Measurements from ENCODE around the gene TMX1. TPM values are rescaled to one million over a fixed set of nuclear protein-coding genes. Genes with fewer than 3 reads are reported as not detected.
A peak's percentile ranks its signal among the peaks of the same experiment; 100 is the strongest.

TMX1 gene
- total and polyA plus RNA-seq, 9 donors = 11.2 to 28.7 (median 18.8) TPM

DNA sequence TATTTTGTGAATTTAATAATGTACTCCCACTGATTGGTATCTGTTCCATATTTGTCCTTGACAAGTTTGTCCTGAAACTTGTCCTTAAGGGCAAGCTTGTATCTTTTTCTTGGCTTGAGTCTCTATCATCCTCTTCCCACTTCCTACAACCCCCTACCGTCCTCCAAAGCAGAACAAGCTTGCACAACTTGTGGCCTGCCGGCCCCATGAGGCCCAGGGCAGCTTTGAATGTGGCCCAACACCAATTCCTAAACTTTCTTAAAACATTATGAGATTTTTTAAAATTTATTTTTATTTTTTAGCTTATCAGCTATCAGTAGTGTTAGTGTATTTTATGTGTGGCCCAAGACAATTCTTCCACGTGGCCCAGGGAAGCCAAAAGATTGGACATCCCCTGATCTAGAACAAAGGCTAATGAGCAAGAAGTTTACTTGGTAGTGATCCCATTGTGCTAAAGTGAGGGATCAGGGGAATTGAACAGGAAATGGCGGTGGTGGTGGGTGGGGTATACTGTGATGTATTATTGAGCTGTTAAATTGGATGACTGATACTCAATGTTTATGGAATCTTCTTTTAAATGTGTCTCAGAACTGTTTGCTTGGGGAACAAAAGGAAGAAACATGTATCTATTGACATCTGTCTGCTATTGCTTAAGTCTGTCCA is 37.8 kb downstream of the TMX1 start:
- DNase-seq = no peak
- no peaks in the 10 kb centered on the region for H3K4me1 ChIP-seq (ENCODE audit: insufficient read depth)
- intact Hi-C loops (cut with DNase I) = no loop called here
- TF ChIP-seq, protein P1, sequence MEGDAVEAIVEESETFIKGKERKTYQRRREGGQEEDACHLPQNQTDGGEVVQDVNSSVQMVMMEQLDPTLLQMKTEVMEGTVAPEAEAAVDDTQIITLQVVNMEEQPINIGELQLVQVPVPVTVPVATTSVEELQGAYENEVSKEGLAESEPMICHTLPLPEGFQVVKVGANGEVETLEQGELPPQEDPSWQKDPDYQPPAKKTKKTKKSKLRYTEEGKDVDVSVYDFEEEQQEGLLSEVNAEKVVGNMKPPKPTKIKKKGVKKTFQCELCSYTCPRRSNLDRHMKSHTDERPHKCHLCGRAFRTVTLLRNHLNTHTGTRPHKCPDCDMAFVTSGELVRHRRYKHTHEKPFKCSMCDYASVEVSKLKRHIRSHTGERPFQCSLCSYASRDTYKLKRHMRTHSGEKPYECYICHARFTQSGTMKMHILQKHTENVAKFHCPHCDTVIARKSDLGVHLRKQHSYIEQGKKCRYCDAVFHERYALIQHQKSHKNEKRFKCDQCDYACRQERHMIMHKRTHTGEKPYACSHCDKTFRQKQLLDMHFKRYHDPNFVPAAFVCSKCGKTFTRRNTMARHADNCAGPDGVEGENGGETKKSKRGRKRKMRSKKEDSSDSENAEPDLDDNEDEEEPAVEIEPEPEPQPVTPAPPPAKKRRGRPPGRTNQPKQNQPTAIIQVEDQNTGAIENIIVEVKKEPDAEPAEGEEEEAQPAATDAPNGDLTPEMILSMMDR (IDR thresholded peaks at IDR 0.05) = no peak
- TF ChIP-seq EP300 (IDR thresholded peaks at IDR 0.05) (no peak), POLR2A (IDR thresholded peaks at IDR 0.05) (no peak)
- H3K36me3 ChIP-seq = no peaks in the 10 kb centered on the region
- WGBS, 3 donors = 77 to 84% (median 83%) methylated on average over 4 of the region's 4 CpGs
- no peaks in the 10 kb centered on the region for H3K9me3 ChIP-seq
- H3K27ac ChIP-seq = no peak overlapping the region
- no peak overlapping the region for H3K4me3 ChIP-seq
- H3K27me3 ChIP-seq = no peaks in the 10 kb centered on the region

DNA sequence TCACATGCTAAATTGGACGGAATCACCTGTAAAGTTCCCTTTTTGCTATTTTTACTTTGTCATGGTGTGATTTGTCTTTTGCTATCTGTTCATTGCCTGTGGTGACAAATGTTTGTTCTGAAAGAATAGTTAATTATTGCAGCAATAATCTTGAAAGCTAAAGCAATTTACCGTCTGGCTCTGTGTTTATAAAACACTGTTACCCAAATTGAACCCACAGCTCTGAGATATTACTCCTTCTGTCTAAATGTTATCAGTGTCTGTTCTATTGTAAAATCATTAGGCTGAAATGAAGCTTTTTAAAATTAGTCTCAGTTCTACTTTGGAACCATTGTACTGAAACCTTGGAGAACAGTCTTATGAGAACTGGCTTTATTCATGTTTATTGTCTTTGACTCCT is 42.5 kb downstream of the TMX1 start:
- WGBS, 3 donors = 52 to 61% (median 58%) methylated on average over 2 of the region's 2 CpGs
- no peaks in the 10 kb centered on the region for H3K36me3 ChIP-seq
- intact Hi-C loops (cut with DNase I) = loop anchor here (2.0 to 10.0 kb wide), 4 partner anchors 492 to 695 kb away; no protein-coding TSS in a partner anchor
- H3K27ac ChIP-seq = no peak overlapping the region
- no peaks in the 10 kb centered on the region for H3K27me3 ChIP-seq
- no peaks in the 10 kb centered on the region for H3K9me3 ChIP-seq
- no peak for DNase-seq
- no peak overlapping the region for H3K4me3 ChIP-seq
- TF ChIP-seq EP300 (IDR thresholded peaks at IDR 0.05) = no peak
- no peak for TF ChIP-seq POLR2A (IDR thresholded peaks at IDR 0.05)
- TF ChIP-seq, protein P1 (IDR thresholded peaks at IDR 0.05) = no peak
- no peaks in the 10 kb centered on the region for H3K4me1 ChIP-seq (ENCODE audit: insufficient read depth)

DNA sequence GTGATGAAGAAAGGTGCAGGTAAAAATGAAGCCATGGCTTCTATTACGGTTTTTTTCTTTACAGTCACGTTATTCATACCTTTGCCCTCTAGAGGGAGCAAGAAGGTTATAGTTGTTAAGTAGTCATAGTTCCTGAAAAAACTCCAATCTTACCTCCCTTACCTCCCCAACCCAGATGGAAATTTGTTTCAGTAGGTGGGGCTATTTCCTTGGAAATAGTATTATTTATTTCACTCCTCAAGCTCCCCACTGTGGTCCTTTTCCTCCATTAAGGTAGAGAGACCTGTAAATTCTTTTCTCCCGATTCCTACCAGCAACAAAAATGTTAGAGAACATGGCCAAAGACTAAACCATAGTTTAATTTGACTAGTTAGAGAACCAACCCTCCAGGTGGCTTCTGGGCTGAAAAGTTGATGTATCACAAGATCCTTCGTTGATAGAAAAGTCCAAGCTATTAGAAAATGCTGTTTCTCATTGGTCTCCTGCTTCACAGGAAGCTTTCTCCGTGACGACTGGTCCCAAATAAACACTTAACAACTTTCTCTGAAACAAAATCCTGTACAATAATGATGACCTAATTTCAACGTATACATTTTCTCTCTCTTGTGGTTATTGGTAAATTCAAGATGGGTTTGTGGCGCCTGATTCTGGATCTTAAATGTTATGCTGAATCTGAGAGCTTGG is 43.5 kb downstream of the TMX1 start:
- H3K27ac ChIP-seq = no peak overlapping the region
- WGBS, 3 donors = 57 to 63% (median 59%) methylated on average over 8 of the region's 8 CpGs
- H3K27me3 ChIP-seq = no peaks in the 10 kb centered on the region
- no peak for DNase-seq
- H3K36me3 ChIP-seq = no peaks in the 10 kb centered on the region
- no peak for TF ChIP-seq POLR2A (IDR thresholded peaks at IDR 0.05)
- TF ChIP-seq EP300 (IDR thresholded peaks at IDR 0.05) = no peak
- TF ChIP-seq, protein P1 (IDR thresholded peaks at IDR 0.05) = peak; percentile 24 to 94 (median 91)
- no peaks in the 10 kb centered on the region for H3K4me1 ChIP-seq (ENCODE audit: insufficient read depth)
- no peaks in the 10 kb centered on the region for H3K9me3 ChIP-seq
- H3K4me3 ChIP-seq = no peak overlapping the region
- intact Hi-C loops (cut with DNase I) = loop anchor here (2.0 to 10.0 kb wide), 5 partner anchors 491 to 694 kb away; no protein-coding TSS in a partner anchor

DNA sequence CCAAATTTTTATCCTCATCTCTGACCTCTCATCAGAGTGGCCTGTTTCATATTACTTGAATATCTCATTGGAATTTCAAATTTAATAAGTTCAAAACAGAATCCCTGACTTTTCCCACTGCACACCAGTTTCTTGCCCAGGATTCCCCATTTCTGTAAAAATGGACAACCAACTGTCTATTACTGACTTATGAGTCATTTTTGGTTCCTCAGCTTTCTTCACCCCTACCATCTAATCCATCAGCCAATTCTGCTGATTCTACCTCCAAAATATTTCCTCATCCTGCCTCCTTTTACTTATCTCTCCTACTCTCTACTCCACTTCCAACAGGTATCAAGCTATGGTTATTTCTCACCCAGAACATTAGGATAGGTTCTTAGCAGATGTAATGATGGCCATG is 44.2 kb downstream of the TMX1 start:
- no peaks in the 10 kb centered on the region for H3K27me3 ChIP-seq
- H3K9me3 ChIP-seq = no peaks in the 10 kb centered on the region
- H3K4me1 ChIP-seq (ENCODE audit: insufficient read depth) = no peaks in the 10 kb centered on the region
- H3K27ac ChIP-seq = no peak overlapping the region
- TF ChIP-seq POLR2A (IDR thresholded peaks at IDR 0.05) = no peak
- no peak for TF ChIP-seq EP300 (IDR thresholded peaks at IDR 0.05)
- TF ChIP-seq, protein P1 (IDR thresholded peaks at IDR 0.05) = no peak
- intact Hi-C loops (cut with DNase I) = loop anchor here in 3 of 4 donors (2.0 to 10.0 kb wide), 4 partner anchors 491 to 693 kb away; no protein-coding TSS in a partner anchor
- no peaks in the 10 kb centered on the region for H3K36me3 ChIP-seq
- no peak for DNase-seq
- no peak overlapping the region for H3K4me3 ChIP-seq
